IPS-NIHi7 (cell line): ENCODE measurements around the gene TTC16.

Source experiments
- DNase-seq: peaks from one replicate; pipeline ENCODE4 v3.0.0; 2012; ENCODE audit warnings: mixed read lengths; ENCODE audit errors: extremely low spot score

The TTC16 gene

GRCh38 chr9:127698386-127698785 lies 17.5 kb upstream of the TTC16 start:
- no peak for DNase-seq

- DNase-seq, result peak; percentile 100
Observed at GRCh38 chr9:127698985-127699670, 16.8 kb upstream of the TTC16 start.

- DNase-seq, result no peak
Observed at GRCh38 chr9:127700140-127700539, 15.7 kb upstream of the TTC16 start.

- no peak for DNase-seq
Observed at GRCh38 chr9:127700594-127701255, 15.2 kb upstream of the TTC16 start.

GRCh38 chr9:127703289-127703946 lies 12.5 kb upstream of the TTC16 start:
- no peak for DNase-seq

GRCh38 chr9:127705577-127706379 lies 10.1 kb upstream of the TTC16 start:
- DNase-seq, result no peak

- peak; percentile 72 for DNase-seq
Observed at GRCh38 chr9:127706836-127707241, 9.0 kb upstream of the TTC16 start, which contains the start of gene CFAP157. Gene CFAP157 (plus strand): TSS chr9:127706988. CDS start chr9:127707032, 44 bp downstream.

- no peak for DNase-seq
Observed at GRCh38 chr9:127707766-127708165, 8.1 kb upstream of the TTC16 start.

- no peak for DNase-seq
Observed at GRCh38 chr9:127708952-127709587, 6.8 kb upstream of the TTC16 start.

GRCh38 chr9:127710204-127710783 lies 5.6 kb upstream of the TTC16 start:
- DNase-seq, result no peak

GRCh38 chr9:127711226-127711701 lies 4.6 kb upstream of the TTC16 start:
- no peak for DNase-seq

- DNase-seq, result peak; percentile 52
Observed at GRCh38 chr9:127711831-127712274, 4.0 kb upstream of the TTC16 start.

GRCh38 chr9:127712371-127712770 lies 3.5 kb upstream of the TTC16 start:
- no peak for DNase-seq

GRCh38 chr9:127712867-127713266 lies 3.0 kb upstream of the TTC16 start:
- no peak for DNase-seq

- no peak for DNase-seq
Observed at GRCh38 chr9:127714020-127714750, 1.7 kb upstream of the TTC16 start.

- no peak for DNase-seq
Observed at GRCh38 chr9:127714951-127715469, 869 bp upstream of the TTC16 start.

GRCh38 chr9:127716412-127716811 lies 533 bp downstream of the TTC16 start:
- DNase-seq, result no peak

- no peak for DNase-seq
Observed at GRCh38 chr9:127717766-127718165, 1.9 kb downstream of the TTC16 start.

GRCh38 chr9:127720031-127720864 lies 4.4 kb downstream of the TTC16 start:
- DNase-seq, result no peak
